DMS53 (cell line): ENCODE results near the gene DIPK1C.
A peak's percentile ranks its signal among the peaks of the same experiment; 100 is the strongest.
"Not testable (repeated sequence)": the region's sequence is repeated elsewhere in the genome, so short reads cannot be mapped to it uniquely, and the experiment has no call there.

Experiments
- DNase-seq: peaks from one replicate; lab custom pipeline; 2025; lab: John Stamatoyannopoulos, UW

Gene DIPK1C

GRCh38 chr18:74457043-74457724 is at the start of gene DIPK1C:
DIPK1C (minus strand) TSS chr18:74457308; CDS start chr18:74457259, 49 bp downstream.
- DNase-seq = peak; percentile 69

GRCh38 chr18:74506448-74507084 is 49.5 kb upstream of the DIPK1C start:
- DNase-seq = no peak

DNA sequence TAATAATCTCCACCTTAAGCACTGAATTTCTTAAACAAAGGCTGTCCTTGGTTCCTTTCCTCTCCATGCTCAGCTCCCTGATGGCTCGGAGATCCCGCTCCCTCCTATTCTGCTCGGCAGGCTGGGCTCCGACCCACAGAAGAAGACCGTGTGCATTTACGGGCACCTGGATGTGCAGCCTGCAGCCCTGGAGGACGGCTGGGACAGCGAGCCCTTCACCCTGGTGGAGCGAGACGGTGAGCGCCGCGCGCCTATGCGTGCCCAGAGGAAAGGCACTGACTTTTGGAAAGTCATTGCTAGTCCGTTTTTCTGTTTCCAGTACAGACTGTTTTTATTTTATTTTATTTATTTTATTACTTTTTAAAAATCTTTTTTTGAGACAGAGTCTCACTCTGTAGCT is 48.7 kb upstream of the DIPK1C start:
- DNase-seq = no peak

GRCh38 chr18:74503137-74503536 is 46.0 kb upstream of the DIPK1C start:
- no peak for DNase-seq

GRCh38 chr18:74501386-74501785 is 44.3 kb upstream of the DIPK1C start:
- DNase-seq = no peak

GRCh38 chr18:74500774-74501173 is 43.7 kb upstream of the DIPK1C start:
- DNase-seq = not testable (repeated sequence)

- no peak for DNase-seq
Observed at GRCh38 chr18:74500372-74500771, 43.3 kb upstream of the DIPK1C start.

GRCh38 chr18:74499633-74500032 is 42.5 kb upstream of the DIPK1C start:
- DNase-seq = no peak

DNA sequence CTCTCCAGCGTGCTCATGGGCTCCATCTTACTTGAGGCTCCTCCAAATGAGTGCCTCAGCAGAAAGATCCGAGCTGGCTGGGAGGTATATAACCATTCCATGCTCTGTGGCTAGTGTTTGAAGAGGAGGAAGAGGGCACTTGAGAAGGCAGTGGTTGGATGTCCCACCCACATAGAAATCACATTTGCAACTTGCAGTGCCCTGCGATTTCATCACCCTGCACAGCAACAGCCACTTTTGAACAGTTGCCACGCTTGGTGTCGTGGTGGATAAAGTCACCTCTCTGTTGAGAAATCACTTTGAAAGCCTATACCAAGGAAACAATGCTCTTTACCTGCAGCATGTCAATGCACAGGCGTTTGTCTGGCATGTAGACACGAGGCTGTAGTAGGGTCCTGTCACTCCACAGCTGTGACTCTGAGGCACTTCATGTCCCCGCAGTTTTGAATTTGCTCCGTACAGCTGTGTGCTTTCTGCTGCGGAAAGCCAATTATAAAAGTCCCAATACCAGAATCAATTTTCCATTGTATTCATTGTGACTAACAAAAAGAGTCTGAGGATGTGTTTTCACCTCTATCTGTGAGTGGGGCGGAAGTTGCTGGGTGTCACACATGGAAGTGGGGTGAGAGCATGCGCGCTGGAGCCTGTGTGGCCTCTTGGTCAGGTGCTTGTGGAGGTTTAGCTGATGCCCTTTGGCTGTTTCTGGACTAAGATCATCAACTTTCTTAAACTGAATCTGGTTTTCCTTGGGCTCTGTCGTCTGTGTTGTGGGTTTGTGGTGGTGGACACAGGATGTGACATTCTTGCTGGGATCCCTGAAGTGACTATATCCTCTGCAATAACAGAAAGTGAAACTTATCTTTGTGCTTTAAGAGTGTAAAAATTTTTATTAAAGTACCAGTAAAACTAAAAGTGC is 41.9 kb upstream of the DIPK1C start:
- peak; percentile 35 for DNase-seq

GRCh38 chr18:74497778-74498177 is 40.7 kb upstream of the DIPK1C start:
- no peak for DNase-seq

DNA sequence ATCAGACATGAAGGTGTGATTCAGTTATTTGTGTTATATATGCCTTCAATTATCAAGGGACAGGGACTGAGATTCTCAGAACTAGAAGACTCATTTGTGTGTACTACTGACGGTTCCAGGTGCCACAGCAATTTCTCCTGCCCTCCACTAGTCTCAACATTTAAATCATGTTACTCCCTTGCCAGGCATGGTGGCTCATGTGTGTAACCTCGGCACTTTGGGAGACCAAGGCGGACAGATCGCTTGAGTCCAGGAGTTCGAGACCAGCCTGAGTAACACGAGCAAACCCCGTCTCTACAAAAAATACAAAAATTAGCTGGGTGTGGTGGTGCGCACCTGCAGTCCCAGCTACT is 40.2 kb upstream of the DIPK1C start:
- peak; percentile 57 for DNase-seq

- peak; percentile 87 for DNase-seq
Observed at GRCh38 chr18:74496508-74497323, 39.6 kb upstream of the DIPK1C start.

DNA sequence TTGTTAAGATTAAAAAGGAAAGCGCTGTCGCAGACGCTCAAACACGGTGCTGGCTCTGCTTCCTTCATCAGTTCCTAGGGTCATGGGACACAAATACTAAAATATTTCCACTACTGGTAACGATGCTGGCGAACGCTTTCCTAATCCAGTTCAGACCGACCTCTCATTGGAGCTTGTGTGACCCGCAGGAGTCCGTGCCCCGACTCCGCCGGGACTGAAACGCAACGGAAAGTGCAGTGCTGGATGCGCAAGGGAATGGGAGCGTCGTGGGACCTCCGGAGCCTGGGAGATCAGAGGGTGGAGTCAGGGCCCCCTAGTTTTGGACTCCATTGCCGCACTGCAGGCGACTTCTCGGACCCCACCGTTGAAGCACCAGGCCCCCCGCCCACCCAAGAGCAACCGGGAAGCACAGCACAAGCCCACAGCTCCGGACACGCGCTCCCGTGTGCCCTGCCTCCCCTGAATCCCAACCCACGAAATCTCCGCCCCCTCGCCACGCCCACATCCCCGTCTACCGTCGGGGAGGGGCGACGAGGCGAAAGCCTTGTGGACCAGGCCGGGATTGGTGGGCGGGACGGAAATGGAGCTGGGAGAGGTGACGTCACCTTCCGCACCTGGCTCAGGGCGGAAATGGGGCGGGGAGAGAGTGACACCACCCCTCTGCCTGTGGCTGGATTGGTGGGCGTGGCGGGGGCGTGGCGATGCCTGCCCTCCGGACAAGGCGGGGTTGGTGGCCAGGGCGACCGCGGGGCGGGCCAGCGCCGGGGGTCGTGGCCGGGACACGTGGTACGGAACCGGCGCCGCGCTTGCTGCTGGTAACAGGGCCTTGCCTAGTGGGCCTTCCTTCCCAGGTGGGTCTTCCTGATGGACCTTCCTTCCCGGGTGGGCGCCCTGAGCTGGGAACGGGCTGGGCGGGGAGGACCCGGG is 38.7 kb upstream of the DIPK1C start, which contains the start of gene CNDP2:
CNDP2 (plus strand) TSS at position 783 of the 927 bp plus-strand sequence. CDS start 3,611 bp downstream, outside the sequence.
- DNase-seq = peak; percentile 100

DNA sequence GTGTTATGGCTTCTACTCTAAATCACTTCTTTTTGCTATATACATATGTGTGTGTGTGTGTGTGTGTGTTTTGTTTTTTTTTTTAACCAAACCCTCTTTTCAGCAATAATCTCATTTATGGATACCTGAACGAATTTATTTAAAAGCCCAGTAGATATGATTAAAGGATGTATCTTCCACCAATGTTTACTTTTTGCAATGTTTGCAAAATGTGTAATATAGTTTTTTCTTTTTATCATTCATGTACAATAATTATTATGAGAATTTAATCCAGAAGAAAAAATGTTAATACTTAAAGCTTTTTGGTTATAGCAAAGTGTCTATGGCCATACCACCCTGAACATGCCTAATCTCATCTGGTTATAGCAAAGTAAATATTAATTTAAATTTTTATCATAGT is 37.4 kb upstream of the DIPK1C start:
- DNase-seq = no peak

GRCh38 chr18:74493689-74494088 is 36.6 kb upstream of the DIPK1C start:
- DNase-seq = peak; percentile 96

GRCh38 chr18:74492259-74492658 is 35.2 kb upstream of the DIPK1C start:
- no peak for DNase-seq

- no peak for DNase-seq
Observed at GRCh38 chr18:74489676-74490075, 32.6 kb upstream of the DIPK1C start.

GRCh38 chr18:74488864-74489263 is 31.8 kb upstream of the DIPK1C start:
- no peak for DNase-seq

DNA sequence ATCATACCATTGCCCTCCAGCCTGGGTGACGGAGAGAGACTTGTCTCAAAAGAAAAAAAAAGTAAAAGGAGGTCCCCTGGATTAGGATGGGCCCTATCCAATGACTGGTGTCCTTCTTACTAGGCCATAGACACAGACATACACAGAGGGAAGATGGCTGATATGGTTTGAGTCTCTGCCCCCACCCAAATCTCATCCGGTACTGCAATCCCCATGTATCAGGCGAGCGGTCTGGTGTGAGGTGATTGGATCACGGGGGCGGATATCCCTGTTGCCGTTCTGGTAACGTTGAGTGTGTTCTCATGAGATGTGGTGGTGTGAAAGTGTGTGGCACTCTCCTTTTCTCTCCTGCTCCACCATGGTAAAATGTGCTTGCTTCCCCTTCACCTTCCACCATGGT is 31.2 kb upstream of the DIPK1C start:
- DNase-seq = peak; percentile 43

GRCh38 chr18:74486119-74486849 is 29.2 kb upstream of the DIPK1C start:
- DNase-seq = peak; percentile 43
